ENCODE measurements around the gene VANGL2. TPM values are rescaled to one million over a fixed set of nuclear protein-coding genes. Genes with fewer than 3 reads are reported as not detected.

The VANGL2 gene
- total and polyA plus RNA-seq, 2 of the 4 experiments (the other 2 are of a cell fraction) = 0.36 to 3.6 TPM

DNA sequence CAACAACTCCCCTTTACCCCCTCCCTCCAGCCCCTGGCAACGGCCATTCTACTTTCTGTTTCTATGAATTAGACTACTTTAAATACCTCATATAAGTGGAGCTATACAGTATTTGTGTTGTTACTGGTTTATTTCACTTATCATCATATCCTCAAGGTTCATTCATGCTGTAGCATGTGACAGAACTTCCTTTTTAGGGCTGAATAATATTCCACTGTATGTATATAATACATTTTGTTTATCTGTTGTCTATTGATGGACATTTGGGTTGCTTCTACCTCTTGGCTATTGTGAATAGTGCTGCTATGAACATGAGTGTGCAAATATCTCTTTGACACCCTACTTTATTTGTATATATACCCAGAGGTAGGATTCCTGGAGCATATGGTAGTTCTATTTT lies 31.3 kb upstream of the VANGL2 start:
- DNase-seq (no peak), ATAC-seq (ENCODE audit: low read depth) (no peak)
- no TSS peak for BruUV-seq (replicated peaks)
- Histone ChIP-seq H2BK120ac (ENCODE audit: low read depth, low read length) (no peak overlapping the region), H2AK5ac (ENCODE audit: low read depth, low read length) (no peak overlapping the region), H3K27me3 (ENCODE audit: control insufficient read depth, insufficient read depth, low read length) (peaks cover 6% of the 10 kb centered on the region; the same call in 1 of the 2 replicates), H4K91ac (ENCODE audit: insufficient read depth, low read depth, low read length) (no peak overlapping the region), H2AFZ (replicated peaks; ENCODE audit: low read length, poor library complexity) (no peak overlapping the region), H3K9me3 (ENCODE audit: control insufficient read depth, insufficient read depth, low read length) (no peaks in the 10 kb centered on the region), H3K4ac (ENCODE audit: low read depth, low read length) (no peak overlapping the region), H4K8ac (ENCODE audit: low read depth in 2 of 2, low read length in 2 of 2) (no peak overlapping the region), H3K4me2 (ENCODE audit: low read depth, low read length) (no peak overlapping the region), H3K27ac (ENCODE audit: insufficient read depth, low read length) (no peak overlapping the region), H3K36me3 (ENCODE audit: control insufficient read depth, insufficient read depth, low read length) (no peaks in the 10 kb centered on the region), H4K20me1 (ENCODE audit: insufficient read depth, low read length) (no peaks in the 10 kb centered on the region), H3K18ac (ENCODE audit: low read depth, low read length) (no peak overlapping the region), H3K14ac (replicated peaks; ENCODE audit: low read depth, low read length) (no peak overlapping the region), H2BK20ac (ENCODE audit: low read depth, low read length) (no peak overlapping the region), H3K9ac (ENCODE audit: low read depth, low read length) (no peak overlapping the region), H3K23ac (ENCODE audit: low read depth, low read length) (no peak overlapping the region), H3K4me1 (ENCODE audit: control insufficient read depth, insufficient read depth, low read length) (no peaks in the 10 kb centered on the region), H3K56ac (ENCODE audit: extremely low read depth, insufficient read depth, low read length) (no peak overlapping the region), H2BK5ac (ENCODE audit: low read depth, low read length, poor library complexity, severe bottlenecking) (no peak overlapping the region), H2BK15ac (ENCODE audit: low read depth, low read length) (no peak overlapping the region), H2AK9ac (replicated peaks; ENCODE audit: low read depth, low read length, poor library complexity) (no peak overlapping the region), H3K9me1 (ENCODE audit: insufficient read depth, low read length) (no peaks in the 10 kb centered on the region), H4K5ac (ENCODE audit: low read depth, low read length) (no peak overlapping the region), H3K4me3 (ENCODE audit: insufficient read depth, low read depth, low read length) (no peak overlapping the region), H3K79me1 (ENCODE audit: low read depth in 1 of 2, low read length in 2 of 2) (no peaks in the 10 kb centered on the region)
- ChIA-PET POLR2A (ENCODE audit: unreplicated experiment) (no interaction called here), CTCF (no interaction called here)
- no peak for TF ChIP-seq MAFK (IDR thresholded peaks at IDR 0.05; ENCODE audit: low read depth, low read length)
- in situ Hi-C loops (cut with MboI; ENCODE audit: low sequenced_read_pairs) = no loop called here
- dilution Hi-C loops (cut with HindIII; ENCODE audit: low sequenced_read_pairs, unreplicated experiment) = no loop called here
- WGBS, 2 experiments (ENCODE audit: extremely low coverage in 2 of 2, insufficient read length in 1 of 2) = no CpG with 5 or more reads among the region's 1 CpG
- intact Hi-C loops (cut with micrococcal nuclease) = no loop called here

Measured in IMR-90 (cell line).